Osteocyte (in vitro differentiated cells): Measurements from ENCODE around the gene STARD13. TPM values are rescaled to one million over a fixed set of nuclear protein-coding genes. Genes with fewer than 3 reads are reported as not detected.

Experiments
- DNase-seq: peaks from one replicate; pipeline ENCODE4 v3.0.0; 2021; ENCODE audit warnings: mixed read lengths; ENCODE audit not compliant: unreplicated experiment; ENCODE audit errors: extremely low spot score
- H3K27ac Mint-ChIP-seq: one replicate; pipeline ENCODE4 v1.8.0; 2021; ENCODE audit warnings: mild to moderate bottlenecking, mixed read lengths; ENCODE audit not compliant: unreplicated experiment
- H3K27me3 Mint-ChIP-seq: one replicate; pipeline ENCODE4 v1.8.0; 2021; ENCODE audit warnings: mixed read lengths; ENCODE audit not compliant: unreplicated experiment
- H3K36me3 Mint-ChIP-seq: one replicate; pipeline ENCODE4 v1.8.0; 2021; ENCODE audit warnings: mixed read lengths; ENCODE audit not compliant: unreplicated experiment
- H3K4me1 Mint-ChIP-seq: one replicate; pipeline ENCODE4 v1.8.0; 2021; ENCODE audit warnings: mixed read lengths; ENCODE audit not compliant: unreplicated experiment
- H3K4me3 Mint-ChIP-seq: one replicate; pipeline ENCODE4 v1.8.0; 2021; ENCODE audit warnings: mild to moderate bottlenecking, moderate library complexity, mixed read lengths; ENCODE audit not compliant: unreplicated experiment
- H3K9me3 Mint-ChIP-seq: one replicate; pipeline ENCODE4 v1.8.0; 2021; ENCODE audit warnings: mixed read lengths; ENCODE audit not compliant: unreplicated experiment
- CTCF ChIP-seq: fragments of 200-600 bp; sonication (generic); IDR thresholded peaks from 2 replicates; pipeline ENCODE4 v1.5.0; 2021; ENCODE audit warnings: antibody characterized with exemption, mild to moderate bottlenecking, moderate library complexity
- total RNA-seq: library from RNA; stranded (reverse); gene quantifications from 2 replicates; pipeline ENCODE4 v1.2.1, GENCODE V29; 2021

The STARD13 gene
- total RNA-seq, 1 donor from 2014 or later, result 72.0 TPM

GRCh38 chr13:33201659-33202058, 83.9 kb downstream of the STARD13 start:
- H3K9me3 Mint-ChIP-seq, result no peaks in the 10 kb centered on the region
- peaks cover 19% of the 10 kb centered on the region for H3K36me3 Mint-ChIP-seq
- H3K27me3 Mint-ChIP-seq, result no peaks in the 10 kb centered on the region
- no peak for TF ChIP-seq CTCF
- no peak overlapping the region for H3K27ac Mint-ChIP-seq
- no peak overlapping the region for H3K4me3 Mint-ChIP-seq
- H3K4me1 Mint-ChIP-seq, result peaks cover 79% of the 10 kb centered on the region
- DNase-seq, result no peak

GRCh38 chr13:33199289-33199850, 86.2 kb downstream of the STARD13 start:
- Mint-ChIP-seq H3K36me3 (peaks cover 20% of the 10 kb centered on the region), H3K27me3 (no peaks in the 10 kb centered on the region), H3K4me1 (peaks cover 75% of the 10 kb centered on the region), H3K27ac (peak overlapping the region; percentile 97), H3K4me3 (no peak overlapping the region), H3K9me3 (no peaks in the 10 kb centered on the region)
- DNase-seq, result no peak
- no peak for TF ChIP-seq CTCF

GRCh38 chr13:33197541-33197971, 88.0 kb downstream of the STARD13 start:
- H3K4me1 Mint-ChIP-seq, result peaks cover 77% of the 10 kb centered on the region
- H3K27ac Mint-ChIP-seq, result peak overlapping the region; percentile 97
- no peak for TF ChIP-seq CTCF
- no peak overlapping the region for H3K4me3 Mint-ChIP-seq
- H3K9me3 Mint-ChIP-seq, result no peaks in the 10 kb centered on the region
- DNase-seq, result no peak
- peaks cover 16% of the 10 kb centered on the region for H3K36me3 Mint-ChIP-seq
- H3K27me3 Mint-ChIP-seq, result no peaks in the 10 kb centered on the region

DNA sequence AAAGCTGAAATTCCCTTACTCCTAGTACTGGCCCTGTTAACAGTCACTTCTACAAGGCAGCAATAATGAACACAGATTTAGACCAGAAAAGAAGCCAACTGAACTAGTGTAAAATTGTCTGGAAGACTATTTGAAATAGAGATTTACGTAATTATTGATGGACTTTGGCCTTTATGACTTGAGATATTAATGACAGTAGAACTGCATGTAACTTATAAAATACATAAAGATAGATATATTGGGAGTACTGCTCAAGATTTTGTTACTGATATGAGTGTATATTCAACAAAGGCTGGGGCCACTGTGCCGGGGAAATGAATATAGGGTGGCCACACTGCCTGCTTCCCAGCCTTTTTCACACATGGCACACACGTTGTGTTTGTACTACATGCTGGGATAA, 88.8 kb downstream of the STARD13 start:
- Mint-ChIP-seq H3K27ac (peak overlapping the region; percentile 97), H3K9me3 (no peaks in the 10 kb centered on the region), H3K4me1 (peaks cover 78% of the 10 kb centered on the region), H3K27me3 (no peaks in the 10 kb centered on the region), H3K36me3 (peaks cover 11% of the 10 kb centered on the region), H3K4me3 (no peak overlapping the region)
- TF ChIP-seq CTCF, result no peak
- DNase-seq, result no peak

DNA sequence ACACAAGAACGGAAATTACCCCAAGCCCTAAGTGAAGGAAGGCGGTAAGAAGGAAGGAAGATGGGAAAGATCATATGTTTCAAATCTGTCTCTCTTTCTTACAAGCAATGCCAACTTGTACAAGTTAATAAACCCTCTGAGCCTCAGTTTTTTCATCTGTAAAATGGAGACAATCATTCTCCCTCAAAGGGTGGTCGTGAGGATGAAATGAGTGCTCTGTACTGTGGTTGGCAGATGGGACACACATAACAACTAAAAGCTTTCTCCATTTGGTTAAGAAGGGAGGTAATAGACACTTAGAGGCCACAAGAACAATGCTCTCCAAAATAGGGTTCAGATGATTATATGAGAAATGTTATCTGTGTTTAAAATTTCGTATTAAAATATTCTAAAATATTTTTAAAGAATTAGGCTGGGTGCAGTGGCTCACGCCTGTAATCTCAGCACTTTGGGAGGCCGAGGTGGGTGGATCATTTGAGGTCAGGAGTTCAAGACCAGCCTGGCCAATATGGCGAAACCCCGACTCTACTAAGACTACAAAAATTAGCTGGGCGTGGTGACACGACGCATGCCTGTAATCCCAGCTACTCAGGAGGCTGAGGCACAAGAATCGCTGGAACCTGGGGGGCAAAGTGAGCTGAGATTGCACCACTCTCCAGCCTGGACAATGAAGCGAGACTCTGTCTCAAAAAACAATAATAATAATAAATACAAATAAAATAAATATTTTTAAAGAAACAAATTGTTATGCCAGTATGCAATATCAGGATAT, 89.7 kb downstream of the STARD13 start:
- peak overlapping the region; percentile 97 for H3K27ac Mint-ChIP-seq
- no peaks in the 10 kb centered on the region for H3K27me3 Mint-ChIP-seq
- H3K4me1 Mint-ChIP-seq, result peaks cover 84% of the 10 kb centered on the region
- TF ChIP-seq CTCF, result no peak
- no peaks in the 10 kb centered on the region for H3K9me3 Mint-ChIP-seq
- H3K4me3 Mint-ChIP-seq, result peak overlapping the region; percentile 69
- H3K36me3 Mint-ChIP-seq, result peaks cover 13% of the 10 kb centered on the region
- no peak for DNase-seq
